GM10847 (cell line): Measurements from ENCODE around the gene ACAD11.

Source experiments
- POLR2A ChIP-seq: IDR thresholded peaks from 2 replicates; pipeline ENCODE4 v1.6.1; 2011; ENCODE audit not compliant: insufficient read length; ENCODE audit errors: extremely low read depth

ACAD11 gene

GRCh38 chr3:132593241-132593946 lies 66.2 kb downstream of the ACAD11 start:
- no peak for TF ChIP-seq POLR2A

GRCh38 chr3:132592216-132592615 lies 67.4 kb downstream of the ACAD11 start:
- no peak for TF ChIP-seq POLR2A

- TF ChIP-seq POLR2A, result no peak
These were observed 72.2 kb downstream of the ACAD11 start for GRCh38 chr3:132587401-132587800.

GRCh38 chr3:132573797-132574211 lies 85.8 kb downstream of the ACAD11 start:
- TF ChIP-seq POLR2A, result no peak

GRCh38 chr3:132570016-132570415 lies 89.6 kb downstream of the ACAD11 start:
- TF ChIP-seq POLR2A, result no peak

DNA sequence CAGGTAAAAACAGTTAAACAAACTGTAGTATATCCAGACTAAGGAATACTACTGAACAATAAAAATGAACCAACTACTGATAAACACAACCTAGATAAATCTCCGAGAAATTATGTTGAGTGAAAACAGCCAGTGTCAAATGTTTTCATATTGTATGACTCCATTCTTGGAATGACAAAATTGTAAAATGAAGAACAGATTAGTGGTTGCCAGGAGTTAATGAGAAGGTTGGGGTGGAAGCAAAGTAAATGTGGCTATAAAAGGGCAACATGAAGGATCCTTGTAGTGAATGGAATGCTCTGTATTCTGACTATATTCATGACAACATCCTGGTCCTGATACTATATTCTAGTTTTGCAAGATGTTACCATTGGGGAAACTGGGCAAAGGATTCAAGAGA lies 90.0 kb downstream of the ACAD11 start:
- TF ChIP-seq POLR2A, result no peak

GRCh38 chr3:132569153-132569552 lies 90.5 kb downstream of the ACAD11 start:
- no peak for TF ChIP-seq POLR2A

DNA sequence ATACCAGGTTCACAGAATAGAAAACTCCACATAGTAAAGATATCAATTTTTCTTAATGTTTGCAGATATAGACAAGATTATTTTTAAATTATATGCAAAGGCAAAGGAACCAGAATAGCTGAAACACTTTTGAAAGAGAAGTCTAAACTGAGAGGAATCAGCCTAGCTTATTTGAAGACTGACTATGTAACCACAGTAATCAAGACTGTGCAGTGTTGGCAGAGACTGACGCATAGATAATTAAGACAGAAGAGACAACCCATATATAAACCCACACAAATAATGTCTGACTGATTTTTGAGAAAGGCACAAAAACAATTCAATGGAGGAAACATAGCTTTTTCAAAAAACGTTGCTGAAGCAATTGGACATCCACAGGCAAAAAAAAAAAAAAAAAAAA lies 91.2 kb downstream of the ACAD11 start:
- TF ChIP-seq POLR2A, result no peak

DNA sequence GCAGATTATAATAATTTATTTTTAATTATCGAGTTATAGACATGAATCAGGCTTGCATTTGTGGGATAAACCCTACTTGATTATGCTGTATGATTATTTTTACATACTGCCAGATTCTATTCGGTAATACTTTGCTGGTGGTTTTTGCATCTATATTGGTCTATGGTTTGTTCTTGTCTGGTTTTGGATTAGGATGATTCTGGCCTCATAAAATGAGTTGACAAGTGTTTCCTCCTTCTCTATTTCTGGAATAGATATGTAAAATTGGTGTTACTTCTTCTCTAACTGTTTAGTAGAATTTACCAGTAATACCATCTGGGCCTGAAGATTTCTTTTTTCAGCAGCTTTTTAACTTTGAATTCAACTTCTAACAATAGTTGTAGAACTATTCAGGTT lies 95.5 kb downstream of the ACAD11 start:
- no peak for TF ChIP-seq POLR2A

- TF ChIP-seq POLR2A, result no peak
These were observed 96.1 kb downstream of the ACAD11 start for GRCh38 chr3:132563420-132564069.

GRCh38 chr3:132561003-132561402 lies 98.6 kb downstream of the ACAD11 start:
- TF ChIP-seq POLR2A, result no peak

DNA sequence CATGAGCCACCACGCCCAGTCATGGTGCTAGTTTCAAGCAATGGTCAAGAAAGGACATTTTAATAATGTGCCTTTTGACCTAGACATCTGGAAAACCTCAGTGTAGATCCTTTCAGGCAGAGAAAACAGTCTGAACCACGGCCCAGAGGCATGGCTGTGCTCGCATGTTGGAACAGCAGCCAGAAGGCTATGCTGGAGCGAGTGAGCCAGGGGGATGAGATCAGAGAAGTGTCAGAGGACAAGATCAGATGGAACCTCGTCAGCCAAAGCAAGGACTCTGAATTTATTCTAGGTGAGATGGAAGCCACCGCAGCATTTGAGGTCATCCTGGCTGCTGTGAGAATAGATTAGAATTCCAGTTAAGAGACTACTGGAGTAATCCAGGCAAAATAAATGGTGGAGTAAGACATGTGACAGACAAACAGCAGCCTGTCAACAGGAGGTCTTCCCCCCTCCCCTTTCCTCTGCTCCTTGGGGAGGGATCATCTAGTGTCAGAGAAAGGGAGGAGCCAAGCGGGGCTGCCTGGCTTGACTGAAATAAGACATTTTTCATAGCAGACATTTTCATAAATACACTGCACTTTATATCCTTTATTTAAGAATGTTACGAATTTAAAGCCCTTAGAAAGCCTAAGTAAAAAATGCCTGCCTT lies 103.0 kb downstream of the ACAD11 start:
- no peak for TF ChIP-seq POLR2A

DNA sequence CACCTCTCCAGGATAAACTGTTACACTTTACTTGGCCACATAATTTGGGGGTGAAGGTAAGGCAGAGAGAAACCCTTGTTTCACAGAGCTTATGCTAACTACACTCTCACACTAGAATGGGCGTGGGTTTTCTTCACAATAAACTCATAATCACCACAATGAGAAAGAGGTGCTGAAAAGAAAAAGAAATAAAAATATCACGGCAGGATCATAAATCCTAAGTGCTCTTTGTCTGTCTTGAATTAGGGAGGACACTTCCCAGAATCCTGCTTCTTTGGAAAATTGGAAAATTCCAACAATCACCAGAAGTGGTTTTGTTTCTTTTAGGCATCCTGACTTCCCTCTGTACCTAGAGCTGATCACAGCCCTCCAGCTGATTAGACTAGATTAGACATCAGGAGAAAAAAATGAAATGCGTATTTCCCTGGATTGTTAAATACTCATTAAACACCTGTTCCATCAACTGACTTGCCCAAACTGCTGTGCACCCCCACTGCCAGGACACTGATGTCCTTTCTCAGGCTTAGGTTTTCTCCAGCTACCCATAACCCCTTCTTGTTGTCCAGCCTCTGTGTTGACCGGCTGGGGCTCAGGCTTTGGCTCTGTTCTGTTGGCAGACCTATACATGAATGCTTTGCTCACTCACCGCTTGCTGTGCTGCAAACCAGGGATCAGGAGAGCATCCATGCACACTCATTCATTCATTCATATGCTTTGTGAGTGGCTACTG lies 104.1 kb downstream of the ACAD11 start:
- TF ChIP-seq POLR2A, result no peak

DNA sequence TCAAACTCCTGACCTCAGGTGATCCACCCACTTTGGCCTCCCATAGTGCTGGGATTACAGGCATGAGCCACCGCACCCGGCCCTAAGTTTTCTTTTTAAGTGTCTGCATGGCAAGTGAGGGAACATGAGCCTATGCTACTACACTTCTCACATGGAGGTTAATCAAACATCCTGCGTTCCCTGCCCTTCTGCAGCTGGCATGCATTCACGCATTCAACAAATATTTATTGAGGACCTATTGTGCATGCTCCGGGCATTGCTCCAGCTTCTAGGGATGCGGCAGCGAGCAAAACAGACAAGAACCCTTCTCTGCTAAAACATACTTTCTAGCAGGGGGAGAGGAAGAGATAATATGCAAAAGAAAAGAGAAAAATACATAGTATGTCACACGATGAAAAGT lies 105.2 kb downstream of the ACAD11 start:
- TF ChIP-seq POLR2A, result no peak

DNA sequence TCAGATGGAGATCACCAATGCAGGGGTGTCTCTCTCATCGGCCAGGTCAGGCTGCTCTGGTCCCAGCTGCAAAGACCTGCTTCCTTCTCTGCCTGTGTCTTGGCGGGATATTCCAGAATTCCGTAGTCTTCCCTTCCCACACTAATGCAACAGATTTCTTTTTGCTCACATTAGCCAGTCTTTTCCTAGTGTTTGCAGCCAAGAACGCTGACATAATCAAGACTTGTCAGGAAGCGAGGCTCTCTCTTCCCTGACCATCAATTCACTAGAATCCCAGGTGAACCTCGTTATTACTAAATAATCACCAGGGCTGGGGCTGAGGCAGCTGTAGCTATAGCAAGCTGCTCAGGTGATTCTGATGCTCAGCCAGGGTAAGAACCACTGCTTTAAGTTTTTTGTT lies 105.8 kb downstream of the ACAD11 start:
- TF ChIP-seq POLR2A, result no peak
